H1 (cell line): ENCODE results near the gene PRPF31. TPM values are rescaled to one million over a fixed set of nuclear protein-coding genes. Genes with fewer than 3 reads are reported as not detected.

ENCODE experiments used
- ASH2L ChIP-seq: fragments of 200-600, 300-600 bp; sonication (generic); IDR thresholded peaks from one replicate; pipeline ENCODE4 v1.7.1; 2017; ENCODE audit warnings: low read length
- BACH1 ChIP-seq: IDR thresholded peaks from 2 replicates; pipeline ENCODE4 v1.6.1; 2012; ENCODE audit warnings: low read length, improper control_type of control experiment
- CBX8 ChIP-seq: fragments of 300-800, 300-1000 bp; sonication (generic); IDR thresholded peaks from 2 replicates; pipeline ENCODE4 v1.7.1; 2016; ENCODE audit warnings: low read depth, low read length, borderline replicate concordance
- CHD7 ChIP-seq: fragments of 300-600 bp; sonication (generic); IDR thresholded peaks from 2 replicates; pipeline ENCODE4 v1.7.1; 2012; ENCODE audit warnings: low read length, moderate library complexity, mild to moderate bottlenecking, inconsistent platforms; ENCODE audit not compliant: insufficient replicate concordance
- EP300 ChIP-seq, 2 experiments: IDR thresholded peaks; 1 replicate in 1 of 2; 2 replicates in 1 of 2; pipeline ENCODE4 v1.6.1; 2011 to 2012; ENCODE audit warnings: low read depth in 2 of 2, low read length in 2 of 2, mild to moderate bottlenecking in 2 of 2, borderline replicate concordance in 1 of 2, inconsistent platforms in 1 of 2, moderate library complexity in 1 of 2
- KDM4A ChIP-seq: IDR thresholded peaks from one replicate; pipeline ENCODE4 v1.7.1; 2012; ENCODE audit warnings: low read depth, mild to moderate bottlenecking, moderate library complexity, low read length, inconsistent platforms; ENCODE audit not compliant: severe bottlenecking
- NRF1 ChIP-seq: IDR thresholded peaks from 2 replicates; pipeline ENCODE4 v1.6.1; 2011; ENCODE audit warnings: mild to moderate bottlenecking, low read depth, low read length, improper control_type of control experiment
- POU5F1 ChIP-seq: IDR thresholded peaks from 2 replicates; pipeline ENCODE4 v1.6.1; 2011; ENCODE audit warnings: low read depth, mild to moderate bottlenecking, low read length, moderate library complexity
- SIRT6 ChIP-seq: IDR thresholded peaks from one replicate; pipeline ENCODE4 v1.7.1; 2012; ENCODE audit warnings: low read length, inconsistent platforms
- TAF1 ChIP-seq: IDR thresholded peaks from 2 replicates; pipeline ENCODE4 v1.6.1; 2011; ENCODE audit warnings: mild to moderate bottlenecking, low read depth, low read length
- TCF12 ChIP-seq: IDR thresholded peaks from 2 replicates; pipeline ENCODE4 v1.6.1; 2011; ENCODE audit warnings: low read depth, mild to moderate bottlenecking, low read length
- polyA plus RNA-seq, 7 experiments: library from polyadenylated mRNA; depleted of rRNA in 3 of 7; stranded (reverse) in 5 of 7; unstranded in 2 of 7; fragments of >200 nt in 5 of 7; fragments of 200-250 nt in 2 of 7; gene quantifications; 1 replicate in 5 of 7; 2 replicates in 1 of 7; 4 replicates in 1 of 7; pipeline versions ENCODE4 v1.2.1 to v1.2.3, GENCODE V29; 2011 to 2013; ENCODE audit warnings: missing spikeins in 2 of 7, mixed read lengths in 2 of 7
- total RNA-seq: library from RNA; stranded (reverse); fragmentation: NEBNext Ultra II Directional; extraction: Animal tissue kit (Norgen Biotek cat#: 25700); gene quantifications from 2 replicates; pipeline ENCODE4 v1.2.1, GENCODE V29; 2021

PRPF31 gene
- total and polyA plus RNA-seq, 2 of the 8 experiments (the other 6 are each of a cell fraction or from before 2014, with no cell fraction given) = 51.1 to 97.4 TPM

- no peak for TF ChIP-seq CHD7
- no peak for TF ChIP-seq TCF12
- no peak for TF ChIP-seq EP300 (IDR thresholded peaks at IDR 0.05; ENCODE audit: borderline replicate concordance in 1 of 2, low read depth in 2 of 2, low read length in 2 of 2)
- TF ChIP-seq TAF1 = no peak
- TF ChIP-seq BACH1 = no peak
- no peak for TF ChIP-seq ASH2L
- no peak for TF ChIP-seq NRF1
- TF ChIP-seq KDM4A = no peak
- TF ChIP-seq SIRT6 = no peak
- no peak for TF ChIP-seq POU5F1
- TF ChIP-seq CBX8 = no peak
Observed at GRCh38 chr19:54073829-54074228, 41.7 kb upstream of the PRPF31 start (continued).
